CD4-positive, alpha-beta T cell treated with Interleukin-10 for 1 hour (primary cell): Measurements from ENCODE around the gene TEAD3.
"Not testable (repeated sequence)": the region's sequence is repeated elsewhere in the genome, so short reads cannot be mapped to it uniquely, and the experiment has no call there.

ENCODE experiments used
- DNase-seq: peaks from one replicate; pipeline ENCODE4 v3.0.0-alpha.2; 2020

TEAD3 gene

GRCh38 chr6:35496841-35497570 is at the start of gene TEAD3:
Gene TEAD3 (minus strand): TSS chr6:35497079.
- peak; percentile 64 for DNase-seq

GRCh38 chr6:35544769-35545361 is 48.0 kb upstream of the TEAD3 start:
- no peak for DNase-seq

- DNase-seq = no peak
Measured at GRCh38 chr6:35543459-35544193, 46.7 kb upstream of the TEAD3 start.

GRCh38 chr6:35541836-35542235 is 45.0 kb upstream of the TEAD3 start:
- no peak for DNase-seq

GRCh38 chr6:35539223-35539622 is 42.3 kb upstream of the TEAD3 start:
- DNase-seq = no peak

- DNase-seq = not testable (repeated sequence)
Measured at GRCh38 chr6:35535847-35536246, 39.0 kb upstream of the TEAD3 start.

GRCh38 chr6:35534407-35535170 is 37.7 kb upstream of the TEAD3 start:
- DNase-seq = no peak

- no peak for DNase-seq
Measured at GRCh38 chr6:35533981-35534380, 37.1 kb upstream of the TEAD3 start.

GRCh38 chr6:35532126-35532525 is 35.2 kb upstream of the TEAD3 start:
- DNase-seq = no peak

GRCh38 chr6:35524380-35525020 is 27.6 kb upstream of the TEAD3 start:
- DNase-seq = no peak

GRCh38 chr6:35522660-35523658 is 26.1 kb upstream of the TEAD3 start:
- peak; percentile 71 for DNase-seq

- no peak for DNase-seq
Measured at GRCh38 chr6:35522151-35522550, 25.3 kb upstream of the TEAD3 start.

GRCh38 chr6:35521235-35521634 is 24.4 kb upstream of the TEAD3 start:
- no peak for DNase-seq

GRCh38 chr6:35519313-35520015 is 22.6 kb upstream of the TEAD3 start:
- DNase-seq = no peak

- no peak for DNase-seq
Measured at GRCh38 chr6:35518566-35519312, 21.9 kb upstream of the TEAD3 start.

- DNase-seq = not testable (repeated sequence)
Measured at GRCh38 chr6:35517978-35518377, 21.1 kb upstream of the TEAD3 start.

- DNase-seq = no peak
Measured at GRCh38 chr6:35516712-35517111, 19.8 kb upstream of the TEAD3 start.

- DNase-seq = not testable (repeated sequence)
Measured at GRCh38 chr6:35515939-35516338, 19.1 kb upstream of the TEAD3 start.

GRCh38 chr6:35514587-35514986 is 17.7 kb upstream of the TEAD3 start:
- DNase-seq = no peak

- DNase-seq = no peak
Measured at GRCh38 chr6:35512740-35513139, 15.9 kb upstream of the TEAD3 start, which contains the start of gene TULP1. Gene TULP1 (minus strand): TSS chr6:35512896. CDS start chr6:35512858, 38 bp downstream.
